ENCODE measurements around the gene CHD3. TPM values are rescaled to one million over a fixed set of nuclear protein-coding genes. Genes with fewer than 3 reads are reported as not detected.

CHD3 gene
- total and polyA plus RNA-seq, 2 of the 13 experiments (the other 11 are each of a cell fraction or from before 2014, with no cell fraction given) = 2.7 to 3.7 TPM

GRCh38 chr17:7857713-7858521 lies 30.7 kb upstream of the CHD3 start, which contains the start of gene CYB5D1 (continued):
- TF ChIP-seq YEATS4 (CRISPR knock-in tag; IDR thresholded peaks at IDR 0.05; ENCODE audit: borderline replicate concordance) = peak; percentile 52; the same call in 1 of the 2 replicates
- peak; percentile 95; the same call in 1 of the 2 replicates for TF ChIP-seq KDM5A (IDR thresholded peaks at IDR 0.05; ENCODE audit: borderline replicate concordance, low read length)
- peak; percentile 15; the same call in 1 of the 2 replicates for TF ChIP-seq SMC3 (IDR thresholded peaks at IDR 0.05; ENCODE audit: low read length)
- TF ChIP-seq ZNF850 (CRISPR knock-in tag; conservative IDR thresholded peaks at IDR 0.05) = no peak
- peak; percentile 84; the same call in 1 of the 2 replicates for TF ChIP-seq CREM (IDR thresholded peaks at IDR 0.05)
- TF ChIP-seq CREM (CRISPR knock-in tag; IDR thresholded peaks at IDR 0.05) = no peak
- TF ChIP-seq MXD3 (CRISPR knock-in tag; IDR thresholded peaks at IDR 0.05) = no peak
- TF ChIP-seq E2F1 (CRISPR knock-in tag; IDR thresholded peaks at IDR 0.05) = no peak
- TF ChIP-seq ZNF614 (CRISPR knock-in tag; IDR thresholded peaks at IDR 0.05; ENCODE audit: borderline replicate concordance) = no peak
- TF ChIP-seq ZNF430 (CRISPR knock-in tag; IDR thresholded peaks at IDR 0.05) = 0 out of 2 replicates have a peak, but pooled peaks have one; percentile 20
- TF ChIP-seq HBP1 (CRISPR knock-in tag; IDR thresholded peaks at IDR 0.05; ENCODE audit: low read depth) = peak; percentile 86
- peak; percentile 38 for TF ChIP-seq PHF8 (CRISPR knock-in tag; IDR thresholded peaks at IDR 0.05)
- peak; percentile 80; the same call in 1 of the 2 replicates for TF ChIP-seq BRF2 (CRISPR knock-in tag; IDR thresholded peaks at IDR 0.05)
- TF ChIP-seq CREB3 (CRISPR knock-in tag; IDR thresholded peaks at IDR 0.05) = no peak
- peak; percentile 62; the same call in 1 of the 2 replicates for TF ChIP-seq TARDBP (CRISPR knock-in tag; IDR thresholded peaks at IDR 0.05)
- TF ChIP-seq MYPOP (CRISPR knock-in tag; IDR thresholded peaks at IDR 0.05) = peak; percentile 59; the same call in 1 of the 2 replicates
- TF ChIP-seq CCDC6 (CRISPR knock-in tag; IDR thresholded peaks at IDR 0.05) = peak; percentile 82; the same call in 1 of the 2 replicates
